ENCODE data around the gene KLK5.

GRCh38 chr19:51001515-51001914, 48.7 kb upstream of the KLK5 start, which contains the start of gene KLK8:
- TF ChIP-seq CEBPB (IDR thresholded peaks at IDR 0.05): no peak
- TF ChIP-seq NFIC (IDR thresholded peaks at IDR 0.05): no peak
- no peak for TF ChIP-seq ZBTB7A (IDR thresholded peaks at IDR 0.05; ENCODE audit: low read depth)
- TF ChIP-seq CREB1 (IDR thresholded peaks at IDR 0.05; ENCODE audit: low read depth): no peak
- no peak for TF ChIP-seq USF1 (IDR thresholded peaks at IDR 0.05)
- TF ChIP-seq MAX (IDR thresholded peaks at IDR 0.05): no peak
- TF ChIP-seq TCF12 (IDR thresholded peaks at IDR 0.05; ENCODE audit: low read depth): no peak
- no peak for TF ChIP-seq EP300 (IDR thresholded peaks at IDR 0.05; ENCODE audit: borderline replicate concordance)
- TF ChIP-seq TAF1 (IDR thresholded peaks at IDR 0.05; ENCODE audit: low read depth): no peak

Measured in Ishikawa (cell line).